Nephron progenitor cell (in vitro differentiated cells): Measurements from ENCODE around the gene DHRS1.

Experiments used
- DNase-seq: peaks from one replicate; pipeline ENCODE4 v3.0.0; 2021
- H3K27ac Mint-ChIP-seq: 2 replicates; pipeline ENCODE4 v1.8.0; 2021; ENCODE audit warnings: mild to moderate bottlenecking, moderate library complexity, mixed read lengths
- H3K27me3 Mint-ChIP-seq: 2 replicates; pipeline ENCODE4 v1.8.0; 2021; ENCODE audit warnings: mild to moderate bottlenecking, low read depth, mixed read lengths; ENCODE audit not compliant: poor library complexity
- H3K36me3 Mint-ChIP-seq: 2 replicates; pipeline ENCODE4 v1.8.0; 2021; ENCODE audit warnings: low read depth, mixed read lengths
- H3K4me1 Mint-ChIP-seq: 2 replicates; pipeline ENCODE4 v1.8.0; 2021; ENCODE audit warnings: mixed read lengths
- H3K4me3 Mint-ChIP-seq: 2 replicates; pipeline ENCODE4 v1.8.0; 2021; ENCODE audit warnings: mild to moderate bottlenecking, moderate library complexity, mixed read lengths
- H3K9me3 Mint-ChIP-seq: 2 replicates; pipeline ENCODE4 v1.8.0; 2021; ENCODE audit warnings: mild to moderate bottlenecking, moderate library complexity, mixed read lengths
- TF ChIP-seq, protein P1 (sequence below): fragments of 200-600 bp; sonication (generic); IDR thresholded peaks from 2 replicates; pipeline ENCODE4 v1.5.0; 2021; ENCODE audit warnings: antibody characterized with exemption

The DHRS1 gene

GRCh38 chr14:24283796-24284460 is 15.7 kb downstream of the DHRS1 start:
- Mint-ChIP-seq H3K9me3 (no peaks in the 10 kb centered on the region), H3K27me3 (peaks cover 4% of the 10 kb centered on the region), H3K27ac (no peak overlapping the region), H3K4me1 (peaks cover 10% of the 10 kb centered on the region), H3K4me3 (no peak overlapping the region), H3K36me3 (no peaks in the 10 kb centered on the region)
- TF ChIP-seq, protein P1, sequence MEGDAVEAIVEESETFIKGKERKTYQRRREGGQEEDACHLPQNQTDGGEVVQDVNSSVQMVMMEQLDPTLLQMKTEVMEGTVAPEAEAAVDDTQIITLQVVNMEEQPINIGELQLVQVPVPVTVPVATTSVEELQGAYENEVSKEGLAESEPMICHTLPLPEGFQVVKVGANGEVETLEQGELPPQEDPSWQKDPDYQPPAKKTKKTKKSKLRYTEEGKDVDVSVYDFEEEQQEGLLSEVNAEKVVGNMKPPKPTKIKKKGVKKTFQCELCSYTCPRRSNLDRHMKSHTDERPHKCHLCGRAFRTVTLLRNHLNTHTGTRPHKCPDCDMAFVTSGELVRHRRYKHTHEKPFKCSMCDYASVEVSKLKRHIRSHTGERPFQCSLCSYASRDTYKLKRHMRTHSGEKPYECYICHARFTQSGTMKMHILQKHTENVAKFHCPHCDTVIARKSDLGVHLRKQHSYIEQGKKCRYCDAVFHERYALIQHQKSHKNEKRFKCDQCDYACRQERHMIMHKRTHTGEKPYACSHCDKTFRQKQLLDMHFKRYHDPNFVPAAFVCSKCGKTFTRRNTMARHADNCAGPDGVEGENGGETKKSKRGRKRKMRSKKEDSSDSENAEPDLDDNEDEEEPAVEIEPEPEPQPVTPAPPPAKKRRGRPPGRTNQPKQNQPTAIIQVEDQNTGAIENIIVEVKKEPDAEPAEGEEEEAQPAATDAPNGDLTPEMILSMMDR: no peak
- no peak for DNase-seq

DNA sequence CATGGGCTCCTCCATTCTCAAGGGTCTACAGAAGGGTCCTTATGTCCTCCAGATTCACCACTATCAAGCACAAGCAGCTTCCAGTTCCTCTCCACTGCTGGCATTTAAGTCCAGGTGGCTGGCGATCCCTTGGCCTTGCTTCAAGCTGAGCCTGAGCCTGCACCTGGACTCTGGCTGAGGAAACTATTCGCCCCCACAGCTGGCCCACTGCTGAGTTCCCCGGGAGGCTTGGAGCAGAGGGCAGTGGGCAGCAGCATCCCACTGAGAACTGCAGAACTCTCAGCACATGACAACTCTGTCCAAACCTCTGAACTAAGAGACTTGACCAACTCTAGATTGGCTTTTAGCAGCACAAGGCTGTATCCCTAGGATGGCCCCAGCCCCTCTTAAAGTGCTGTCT is 16.8 kb downstream of the DHRS1 start:
- H3K27me3 Mint-ChIP-seq: peaks cover 4% of the 10 kb centered on the region
- H3K4me1 Mint-ChIP-seq: peaks cover 6% of the 10 kb centered on the region
- H3K4me3 Mint-ChIP-seq: no peak overlapping the region
- H3K27ac Mint-ChIP-seq: no peak overlapping the region
- no peaks in the 10 kb centered on the region for H3K9me3 Mint-ChIP-seq
- no peaks in the 10 kb centered on the region for H3K36me3 Mint-ChIP-seq
- no peak for DNase-seq
- TF ChIP-seq, protein P1: no peak

- peaks cover 11% of the 10 kb centered on the region for H3K27me3 Mint-ChIP-seq
- DNase-seq: no peak
- H3K4me1 Mint-ChIP-seq: no peaks in the 10 kb centered on the region
- H3K4me3 Mint-ChIP-seq: no peak overlapping the region
- H3K9me3 Mint-ChIP-seq: no peaks in the 10 kb centered on the region
- TF ChIP-seq, protein P1: no peak
- H3K27ac Mint-ChIP-seq: no peak overlapping the region
- no peaks in the 10 kb centered on the region for H3K36me3 Mint-ChIP-seq
Measured at GRCh38 chr14:24281636-24282035, 17.9 kb downstream of the DHRS1 start.

DNA sequence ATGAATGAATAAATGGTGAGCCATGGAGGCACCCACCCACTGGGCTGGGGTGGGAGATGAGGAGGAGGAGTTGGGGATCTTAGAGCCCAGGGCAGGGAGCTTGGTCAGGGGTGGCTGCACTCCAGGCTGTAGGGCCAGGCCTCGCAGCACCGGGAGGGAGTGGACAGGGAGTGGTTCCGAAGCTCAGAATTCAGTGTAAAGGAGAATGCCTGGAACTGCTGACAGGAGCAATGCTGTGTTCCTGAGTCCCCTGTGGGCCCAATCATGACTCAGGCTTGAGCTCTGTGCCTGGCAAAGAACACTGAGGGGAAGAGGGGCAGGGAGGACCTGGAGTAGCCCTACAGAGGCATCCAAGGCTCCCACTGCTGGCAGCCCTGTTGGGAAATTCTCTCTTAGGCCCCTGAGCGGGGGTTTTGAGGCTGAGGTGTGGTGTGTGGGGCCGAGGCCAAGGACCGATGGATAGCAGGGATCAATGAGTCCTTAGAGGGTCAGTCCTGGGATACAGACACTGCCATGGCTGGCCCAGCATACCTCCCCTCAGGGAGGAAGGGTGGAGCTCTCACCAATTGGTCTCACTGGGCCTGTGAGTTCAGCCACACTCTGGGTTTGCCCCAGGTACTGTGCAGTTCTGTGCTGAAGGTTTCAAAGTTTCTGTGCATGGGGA is 18.7 kb downstream of the DHRS1 start:
- Mint-ChIP-seq H3K4me3 (no peak overlapping the region), H3K27ac (no peak overlapping the region), H3K27me3 (peaks cover 12% of the 10 kb centered on the region), H3K36me3 (no peaks in the 10 kb centered on the region), H3K9me3 (no peaks in the 10 kb centered on the region), H3K4me1 (no peaks in the 10 kb centered on the region)
- TF ChIP-seq, protein P1: no peak
- no peak for DNase-seq

DNA sequence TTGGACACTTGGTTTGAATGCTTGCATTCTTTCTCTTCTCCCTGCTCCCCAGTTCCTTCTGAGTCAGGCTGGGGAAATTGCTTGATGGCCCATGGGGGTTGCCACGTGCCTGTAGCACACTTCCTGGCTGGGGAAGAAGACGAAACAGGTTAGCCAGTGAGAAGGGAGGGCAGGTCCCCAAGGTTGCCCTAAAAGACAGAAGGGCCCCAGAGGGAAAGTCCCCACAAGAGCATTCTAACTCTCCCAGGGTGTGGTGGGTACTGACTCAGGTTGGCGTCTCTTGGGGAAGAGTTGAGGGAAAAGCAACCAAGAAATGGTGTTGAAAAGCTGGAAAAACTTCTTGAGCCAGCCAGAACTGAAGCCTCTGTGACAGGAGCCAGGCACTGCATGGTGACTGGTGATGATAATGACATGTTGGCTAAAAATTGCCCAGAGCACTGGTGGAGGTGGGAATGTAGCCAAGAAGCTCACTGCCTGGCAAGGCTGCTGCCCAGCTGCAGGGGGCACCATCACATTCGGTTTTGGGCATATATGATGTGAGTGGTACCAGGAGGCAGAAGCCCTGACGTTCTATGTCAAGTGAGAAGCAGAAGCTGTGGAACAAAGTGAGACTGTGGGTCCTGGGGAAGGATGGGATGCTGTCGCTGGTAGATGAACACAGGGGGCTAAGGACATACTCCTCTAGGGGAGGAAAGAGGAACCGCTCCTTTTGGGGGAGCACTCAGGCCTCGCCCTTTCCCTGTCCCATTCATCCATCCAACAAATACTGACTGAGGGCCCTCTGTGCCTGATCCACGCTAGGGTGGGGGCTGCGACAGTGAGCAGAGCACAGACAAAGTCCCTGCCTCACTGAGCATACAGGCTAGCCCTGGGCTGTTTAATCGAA is 20.0 kb downstream of the DHRS1 start:
- no peak overlapping the region for H3K4me3 Mint-ChIP-seq
- TF ChIP-seq, protein P1: no peak
- DNase-seq: no peak
- no peaks in the 10 kb centered on the region for H3K9me3 Mint-ChIP-seq
- H3K27ac Mint-ChIP-seq: no peak overlapping the region
- no peaks in the 10 kb centered on the region for H3K36me3 Mint-ChIP-seq
- H3K4me1 Mint-ChIP-seq: no peaks in the 10 kb centered on the region
- peaks cover 12% of the 10 kb centered on the region for H3K27me3 Mint-ChIP-seq
